ENCODE measurements around the gene TP73.

Gene TP73

GRCh38 chr1:3612123-3612522, 40.2 kb upstream of the TP73 start:
- Histone ChIP-seq H3K9me3 (ENCODE audit: control extremely low read depth in 1 of 5, control insufficient read depth in 4 of 5, insufficient read depth in 2 of 5, low read depth in 1 of 5, low read length in 4 of 5) (no peaks in the 10 kb centered on the region), H3K36me3 (ENCODE audit: control insufficient read depth in 4 of 4, insufficient read depth in 4 of 4, low read length in 3 of 4) (peaks cover 0 to 7% (median 4%) of the 10 kb centered on the region in 4 experiments), H3K27ac (ENCODE audit: insufficient read depth in 1 of 2, low read depth in 1 of 2, low read length in 2 of 2, poor library complexity in 1 of 2, severe bottlenecking in 2 of 2) (no peak overlapping the region), H3K4me3 (ENCODE audit: control insufficient read depth in 1 of 7, extremely low read depth in 1 of 7, insufficient read depth in 4 of 7, low read depth in 2 of 7, low read length in 6 of 7) (peak overlapping the region in 4 of 7 experiments; percentile 32 to 72 (median 57)), H3K4me1 (ENCODE audit: control extremely low read depth in 1 of 4, control insufficient read depth in 4 of 4, insufficient read depth in 4 of 4, low read length in 3 of 4) (peaks cover 2 to 40% (median 38%) of the 10 kb centered on the region in 4 experiments), H3K27me3 (replicated peaks in 2 of 5; ENCODE audit: control insufficient read depth in 4 of 5, insufficient read depth in 5 of 5, low read length in 4 of 5) (peaks cover 0 to 3% (median 0%) of the 10 kb centered on the region in 5 experiments)
- ChIA-PET POLR2A (no interaction called here), CTCF (no interaction called here)
- WGBS (ENCODE audit: insufficient coverage), result 51% methylated on average over 4 of the region's 7 CpGs
- DNase-seq, result no peak

GRCh38 chr1:3614755-3615742, 37.3 kb upstream of the TP73 start:
- POLR2A ChIA-PET, result no interaction called here
- Histone ChIP-seq H3K4me1 (ENCODE audit: control extremely low read depth in 1 of 4, control insufficient read depth in 4 of 4, insufficient read depth in 4 of 4, low read length in 3 of 4) (peaks cover 0 to 38% (median 32%) of the 10 kb centered on the region in 4 experiments), H3K9me3 (ENCODE audit: control extremely low read depth in 1 of 5, control insufficient read depth in 4 of 5, insufficient read depth in 2 of 5, low read depth in 1 of 5, low read length in 4 of 5) (no peaks in the 10 kb centered on the region), H3K4me3 (ENCODE audit: control insufficient read depth in 1 of 7, extremely low read depth in 1 of 7, insufficient read depth in 4 of 7, low read depth in 2 of 7, low read length in 6 of 7) (no peak overlapping the region), H3K36me3 (ENCODE audit: control insufficient read depth in 4 of 4, insufficient read depth in 4 of 4, low read length in 3 of 4) (no peaks in the 10 kb centered on the region), H3K27me3 (replicated peaks in 2 of 5; ENCODE audit: control insufficient read depth in 4 of 5, insufficient read depth in 5 of 5, low read length in 4 of 5) (peaks cover 0 to 3% (median 0%) of the 10 kb centered on the region in 5 experiments), H3K27ac (ENCODE audit: insufficient read depth in 1 of 2, low read depth in 1 of 2, low read length in 2 of 2, poor library complexity in 1 of 2, severe bottlenecking in 2 of 2) (no peak overlapping the region)
- CTCF ChIA-PET, result interaction anchor here (0.8 to 2.3 kb wide), 14 partner anchors 9 to 126 kb away, joined by 3 to 11 read pairs (median 4); no protein-coding TSS in a partner anchor
- DNase-seq, result peak in 1 of 3 donors; percentile 45
- 62% methylated on average over 19 of the region's 20 CpGs for WGBS (ENCODE audit: insufficient coverage)

GRCh38 chr1:3616861-3617260, 35.5 kb upstream of the TP73 start:
- ChIA-PET POLR2A (no interaction called here), CTCF (interaction anchor here (1.0 to 2.0 kb wide), 3 partner anchors 58 to 126 kb away, joined by 5 read pairs; no protein-coding TSS in a partner anchor)
- no peaks in the 10 kb centered on the region for H3K9me3 ChIP-seq (ENCODE audit: control extremely low read depth in 1 of 5, control insufficient read depth in 4 of 5, insufficient read depth in 2 of 5, low read depth in 1 of 5, low read length in 4 of 5)
- H3K36me3 ChIP-seq (ENCODE audit: control insufficient read depth in 4 of 4, insufficient read depth in 4 of 4, low read length in 3 of 4), result no peaks in the 10 kb centered on the region
- peaks cover 0 to 2% (median 0%) of the 10 kb centered on the region in 5 experiments for H3K27me3 ChIP-seq (replicated peaks in 2 of 5; ENCODE audit: control insufficient read depth in 4 of 5, insufficient read depth in 5 of 5, low read length in 4 of 5)
- DNase-seq, result no peak
- H3K4me3 ChIP-seq (ENCODE audit: control insufficient read depth in 1 of 7, extremely low read depth in 1 of 7, insufficient read depth in 4 of 7, low read depth in 2 of 7, low read length in 6 of 7), result no peak overlapping the region
- peaks cover 0 to 26% (median 20%) of the 10 kb centered on the region in 4 experiments for H3K4me1 ChIP-seq (ENCODE audit: control extremely low read depth in 1 of 4, control insufficient read depth in 4 of 4, insufficient read depth in 4 of 4, low read length in 3 of 4)
- WGBS (ENCODE audit: insufficient coverage), result 93% methylated on average over 3 of the region's 9 CpGs
- H3K27ac ChIP-seq (ENCODE audit: insufficient read depth in 1 of 2, low read depth in 1 of 2, low read length in 2 of 2, poor library complexity in 1 of 2, severe bottlenecking in 2 of 2), result no peak overlapping the region

- no peaks in the 10 kb centered on the region for H3K27me3 ChIP-seq (replicated peaks in 2 of 5; ENCODE audit: control insufficient read depth in 4 of 5, insufficient read depth in 5 of 5, low read length in 4 of 5)
- H3K36me3 ChIP-seq (ENCODE audit: control insufficient read depth in 4 of 4, insufficient read depth in 4 of 4, low read length in 3 of 4), result no peaks in the 10 kb centered on the region
- WGBS (ENCODE audit: insufficient coverage), result 97% methylated on average over 15 of the region's 18 CpGs
- POLR2A ChIA-PET, result no interaction called here
- peaks cover 0 to 23% (median 16%) of the 10 kb centered on the region in 4 experiments for H3K4me1 ChIP-seq (ENCODE audit: control extremely low read depth in 1 of 4, control insufficient read depth in 4 of 4, insufficient read depth in 4 of 4, low read length in 3 of 4)
- H3K4me3 ChIP-seq (ENCODE audit: control insufficient read depth in 1 of 7, extremely low read depth in 1 of 7, insufficient read depth in 4 of 7, low read depth in 2 of 7, low read length in 6 of 7), result no peak overlapping the region
- no peaks in the 10 kb centered on the region for H3K9me3 ChIP-seq (ENCODE audit: control extremely low read depth in 1 of 5, control insufficient read depth in 4 of 5, insufficient read depth in 2 of 5, low read depth in 1 of 5, low read length in 4 of 5)
- no peak for DNase-seq
- H3K27ac ChIP-seq (ENCODE audit: insufficient read depth in 1 of 2, low read depth in 1 of 2, low read length in 2 of 2, poor library complexity in 1 of 2, severe bottlenecking in 2 of 2), result no peak overlapping the region
- CTCF ChIA-PET, result interaction anchor here (1.0 to 1.4 kb wide), 2 partner anchors 7 to 62 kb away, joined by 5 to 6 read pairs; partner anchors contain the start of gene MEGF6
Measured at GRCh38 chr1:3617806-3618345, 34.4 kb upstream of the TP73 start.

- CTCF ChIA-PET, result interaction anchor here (0.9 to 6.4 kb wide), 8 partner anchors 8 to 165 kb away, joined by 3 to 63 read pairs (median 7); partner anchors contain the start of gene MEGF6
Measured at GRCh38 chr1:3618531-3618880, 33.8 kb upstream of the TP73 start.

GRCh38 chr1:3618881-3619671, 33.2 kb upstream of the TP73 start:
- Histone ChIP-seq H3K4me1 (ENCODE audit: control extremely low read depth in 1 of 4, control insufficient read depth in 4 of 4, insufficient read depth in 4 of 4, low read length in 3 of 4) (peaks cover 0 to 32% (median 25%) of the 10 kb centered on the region in 4 experiments), H3K36me3 (ENCODE audit: control insufficient read depth in 4 of 4, insufficient read depth in 4 of 4, low read length in 3 of 4) (no peaks in the 10 kb centered on the region), H3K27ac (ENCODE audit: insufficient read depth in 1 of 2, low read depth in 1 of 2, low read length in 2 of 2, poor library complexity in 1 of 2, severe bottlenecking in 2 of 2) (no peak overlapping the region), H3K9me3 (ENCODE audit: control extremely low read depth in 1 of 5, control insufficient read depth in 4 of 5, insufficient read depth in 2 of 5, low read depth in 1 of 5, low read length in 4 of 5) (no peaks in the 10 kb centered on the region), H3K27me3 (replicated peaks in 2 of 5; ENCODE audit: control insufficient read depth in 4 of 5, insufficient read depth in 5 of 5, low read length in 4 of 5) (no peaks in the 10 kb centered on the region), H3K4me3 (ENCODE audit: control insufficient read depth in 1 of 7, extremely low read depth in 1 of 7, insufficient read depth in 4 of 7, low read depth in 2 of 7, low read length in 6 of 7) (peak overlapping the region in 3 of 7 experiments; percentile 22 to 54 (median 35))
- peak; percentile 90 to 95 (median 94) for DNase-seq
- 0% methylated on average over 9 of the region's 21 CpGs for whole genome bisulfite sequencing (ENCODE audit: insufficient coverage)
- ChIA-PET CTCF (interaction anchor here (0.6 to 6.4 kb wide), 10 partner anchors 9 to 1797 kb away, joined by 3 to 63 read pairs (median 7); partner anchors contain the start of gene MEGF6), POLR2A (interaction anchor here (0.6 to 1.3 kb wide), 3 partner anchors 32 to 276 kb away, joined by 3 to 5 read pairs (median 3); no protein-coding TSS in a partner anchor)

More at GRCh38 chr1:3618531-3618880, 33.8 kb upstream of the TP73 start:
- POLR2A ChIA-PET, result interaction anchor here (0.7 kb wide), 1 partner anchor 275 kb away, joined by 3 read pairs; no protein-coding TSS in a partner anchor
- H3K9me3 ChIP-seq (ENCODE audit: control extremely low read depth in 1 of 5, control insufficient read depth in 4 of 5, insufficient read depth in 2 of 5, low read depth in 1 of 5, low read length in 4 of 5), result no peaks in the 10 kb centered on the region
- H3K36me3 ChIP-seq (ENCODE audit: control insufficient read depth in 4 of 4, insufficient read depth in 4 of 4, low read length in 3 of 4), result no peaks in the 10 kb centered on the region
- peaks cover 0 to 26% (median 20%) of the 10 kb centered on the region in 4 experiments for H3K4me1 ChIP-seq (ENCODE audit: control extremely low read depth in 1 of 4, control insufficient read depth in 4 of 4, insufficient read depth in 4 of 4, low read length in 3 of 4)
- no peaks in the 10 kb centered on the region for H3K27me3 ChIP-seq (replicated peaks in 2 of 5; ENCODE audit: control insufficient read depth in 4 of 5, insufficient read depth in 5 of 5, low read length in 4 of 5)
- H3K27ac ChIP-seq (ENCODE audit: insufficient read depth in 1 of 2, low read depth in 1 of 2, low read length in 2 of 2, poor library complexity in 1 of 2, severe bottlenecking in 2 of 2), result no peak overlapping the region
- WGBS (ENCODE audit: insufficient coverage), result 23% methylated on average over 8 of the region's 9 CpGs
- peak in 2 of 3 donors; percentile 54 to 68 for DNase-seq
- no peak overlapping the region for H3K4me3 ChIP-seq (ENCODE audit: control insufficient read depth in 1 of 7, extremely low read depth in 1 of 7, insufficient read depth in 4 of 7, low read depth in 2 of 7, low read length in 6 of 7)

Data from common myeloid progenitor, CD34-positive (primary cell).